Measurements from ENCODE around the gene KCNQ1. TPM values are rescaled to one million over a fixed set of nuclear protein-coding genes. Genes with fewer than 3 reads are reported as not detected.

The KCNQ1 gene
- total RNA-seq, 1 experiment from 2014 or later: not detected

- TF ChIP-seq CTCF (conservative IDR thresholded peaks at IDR 0.05) (no peak), EZH2 (IDR thresholded peaks at IDR 0.05; ENCODE audit: low read depth) (no peak)
- Histone ChIP-seq H3K9me2 (ENCODE audit: insufficient read depth) (no peaks in the 10 kb centered on the region), H3K9me3 (ENCODE audit: insufficient read depth, low read depth) (no peaks in the 10 kb centered on the region), H3K36me3 (ENCODE audit: low read depth) (no peaks in the 10 kb centered on the region), H2AFZ (no peak overlapping the region), H3K79me2 (ENCODE audit: low read depth) (no peaks in the 10 kb centered on the region), H3K4me1 (replicated peaks; ENCODE audit: insufficient read depth) (peaks cover 9% of the 10 kb centered on the region; the same call in 1 of the 2 replicates), H3K4me3 (no peak overlapping the region), H3K27me3 (ENCODE audit: insufficient read depth, low read depth) (no peaks in the 10 kb centered on the region), H3K4me2 (no peak overlapping the region), H3F3A (ENCODE audit: insufficient read depth, low read depth) (no peaks in the 10 kb centered on the region), H3K27ac (no peak overlapping the region), H4K20me1 (ENCODE audit: insufficient read depth) (no peaks in the 10 kb centered on the region)
- intact Hi-C loops (cut with micrococcal nuclease; ENCODE audit: unreplicated experiment): no loop called here
- CTCF ChIA-PET: no interaction called here
- BruUV-seq (replicated peaks): no TSS peak
- POLR2A ChIA-PET (ENCODE audit: unreplicated experiment): no interaction called here
- DNase-seq: no peak
Measured at GRCh38 chr11:2864901-2865300, 420.1 kb downstream of the KCNQ1 start.

- H3K9me2 ChIP-seq (ENCODE audit: insufficient read depth): no peaks in the 10 kb centered on the region
- no peaks in the 10 kb centered on the region for H3K27me3 ChIP-seq (ENCODE audit: insufficient read depth, low read depth)
- TF ChIP-seq EZH2 (IDR thresholded peaks at IDR 0.05; ENCODE audit: low read depth) (no peak), CTCF (conservative IDR thresholded peaks at IDR 0.05) (no peak)
- DNase-seq: no peak
- H3K79me2 ChIP-seq (ENCODE audit: low read depth): no peaks in the 10 kb centered on the region
- H3K4me3 ChIP-seq: no peak overlapping the region
- no peaks in the 10 kb centered on the region for H4K20me1 ChIP-seq (ENCODE audit: insufficient read depth)
- 0 out of 2 replicates have a peak, but pooled peaks cover under 1% of the 10 kb centered on the region for H3K4me1 ChIP-seq (replicated peaks; ENCODE audit: insufficient read depth)
- BruUV-seq (replicated peaks): no TSS peak
- H2AFZ ChIP-seq: no peak overlapping the region
- intact Hi-C loops (cut with micrococcal nuclease; ENCODE audit: unreplicated experiment): no loop called here
- H3K36me3 ChIP-seq (ENCODE audit: low read depth): no peaks in the 10 kb centered on the region
- no peaks in the 10 kb centered on the region for H3K9me3 ChIP-seq (ENCODE audit: insufficient read depth, low read depth)
- CTCF ChIA-PET: no interaction called here
- H3K27ac ChIP-seq: no peak overlapping the region
- no peak overlapping the region for H3K4me2 ChIP-seq
- H3F3A ChIP-seq (ENCODE audit: insufficient read depth, low read depth): no peaks in the 10 kb centered on the region
- POLR2A ChIA-PET (ENCODE audit: unreplicated experiment): no interaction called here
Measured at GRCh38 chr11:2865922-2866577, 421.2 kb downstream of the KCNQ1 start.

- H3K4me1 ChIP-seq (replicated peaks; ENCODE audit: insufficient read depth): no peaks in the 10 kb centered on the region
- POLR2A ChIA-PET (ENCODE audit: unreplicated experiment): no interaction called here
Measured at GRCh38 chr11:2867142-2867541, 422.3 kb downstream of the KCNQ1 start.

More at GRCh38 chr11:2867142-2867541, 422.3 kb downstream of the KCNQ1 start:
- intact Hi-C loops (cut with micrococcal nuclease; ENCODE audit: unreplicated experiment): no loop called here
- Histone ChIP-seq H3K27ac (no peak overlapping the region), H3K79me2 (ENCODE audit: low read depth) (no peaks in the 10 kb centered on the region), H2AFZ (no peak overlapping the region), H3K36me3 (ENCODE audit: low read depth) (no peaks in the 10 kb centered on the region), H3K27me3 (ENCODE audit: insufficient read depth, low read depth) (no peaks in the 10 kb centered on the region), H3K4me3 (no peak overlapping the region), H3K4me2 (no peak overlapping the region), H3K9me3 (ENCODE audit: insufficient read depth, low read depth) (no peaks in the 10 kb centered on the region), H4K20me1 (ENCODE audit: insufficient read depth) (no peaks in the 10 kb centered on the region), H3F3A (ENCODE audit: insufficient read depth, low read depth) (no peaks in the 10 kb centered on the region), H3K9me2 (ENCODE audit: insufficient read depth) (no peaks in the 10 kb centered on the region)
- CTCF ChIA-PET: no interaction called here
- TF ChIP-seq EZH2 (IDR thresholded peaks at IDR 0.05; ENCODE audit: low read depth) (no peak), CTCF (conservative IDR thresholded peaks at IDR 0.05) (no peak)
- BruUV-seq (replicated peaks): no TSS peak
- DNase-seq: no peak
